Tibial nerve (tissue), 4 donors: ENCODE data around the gene RELCH.

Experiments used
- EP300 ChIP-seq, 2 donors: sonication (generic); formaldehyde crosslinking; IDR thresholded peaks; one replicate each; pipeline ENCODE4 v1.6.1; 2017; ENCODE audit warnings: antibody characterized with exemption in 2 of 2, mild to moderate bottlenecking in 1 of 2
- POLR2A ChIP-seq, 2 donors: fragments of 450-650 bp; IDR thresholded peaks; one replicate each; pipeline ENCODE4 v1.6.1; 2017; ENCODE audit warnings: antibody characterized with exemption in 2 of 2, mild to moderate bottlenecking in 2 of 2, moderate library complexity in 2 of 2
- TF ChIP-seq, protein P1 (sequence below), 5 experiments: fragments of 200-600 bp in 3 of 5; fragments of 450-650 bp in 2 of 5; sonication (generic) in 3 of 5; IDR thresholded peaks; one replicate each; pipeline ENCODE4 v1.5.1; 2016 to 2019; ENCODE audit warnings: antibody characterized with exemption in 5 of 5, mild to moderate bottlenecking in 3 of 5, moderate library complexity in 2 of 5

DNA sequence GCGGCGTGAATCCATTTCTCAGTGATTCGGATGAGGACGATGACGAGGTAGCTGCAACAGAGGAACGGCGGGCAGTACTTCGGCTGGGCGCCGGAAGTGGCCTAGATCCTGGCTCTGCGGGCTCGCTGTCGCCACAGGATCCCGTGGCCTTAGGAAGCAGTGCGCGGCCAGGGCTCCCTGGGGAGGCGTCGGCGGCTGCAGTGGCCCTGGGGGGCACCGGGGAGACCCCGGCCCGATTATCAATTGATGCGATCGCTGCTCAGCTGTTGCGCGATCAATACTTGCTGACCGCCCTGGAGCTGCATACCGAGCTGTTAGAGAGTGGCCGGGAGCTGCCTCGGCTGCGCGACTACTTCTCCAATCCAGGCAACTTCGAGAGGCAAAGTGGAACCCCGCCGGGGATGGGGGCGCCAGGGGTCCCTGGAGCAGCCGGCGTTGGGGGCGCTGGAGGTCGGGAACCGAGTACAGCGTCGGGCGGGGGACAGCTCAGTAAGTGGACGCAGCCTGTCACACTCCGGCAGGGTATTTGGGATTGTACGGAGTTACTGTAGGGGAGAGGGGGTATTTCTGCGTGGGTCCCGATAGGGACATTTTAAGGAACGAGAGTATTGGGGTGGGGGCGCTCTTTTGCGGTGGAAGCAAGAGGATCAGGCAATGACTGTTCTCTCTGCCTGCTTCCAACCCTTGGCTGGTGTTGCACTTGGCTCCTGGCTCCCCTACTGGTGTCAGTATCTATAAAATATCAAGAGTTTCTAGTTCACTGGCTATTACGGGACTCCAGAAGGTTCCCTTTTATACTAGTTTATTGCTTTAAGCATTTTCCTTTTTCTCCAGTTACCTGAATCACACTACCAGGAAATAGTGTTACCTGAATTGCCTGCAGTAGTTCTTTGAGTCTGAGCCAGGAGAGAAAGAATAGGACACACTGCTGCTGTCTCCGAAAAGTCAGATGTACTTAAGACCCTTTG, 772 bp downstream of the RELCH start:
- TF ChIP-seq POLR2A (IDR thresholded peaks at IDR 0.05), result no peak
- TF ChIP-seq, protein P1, sequence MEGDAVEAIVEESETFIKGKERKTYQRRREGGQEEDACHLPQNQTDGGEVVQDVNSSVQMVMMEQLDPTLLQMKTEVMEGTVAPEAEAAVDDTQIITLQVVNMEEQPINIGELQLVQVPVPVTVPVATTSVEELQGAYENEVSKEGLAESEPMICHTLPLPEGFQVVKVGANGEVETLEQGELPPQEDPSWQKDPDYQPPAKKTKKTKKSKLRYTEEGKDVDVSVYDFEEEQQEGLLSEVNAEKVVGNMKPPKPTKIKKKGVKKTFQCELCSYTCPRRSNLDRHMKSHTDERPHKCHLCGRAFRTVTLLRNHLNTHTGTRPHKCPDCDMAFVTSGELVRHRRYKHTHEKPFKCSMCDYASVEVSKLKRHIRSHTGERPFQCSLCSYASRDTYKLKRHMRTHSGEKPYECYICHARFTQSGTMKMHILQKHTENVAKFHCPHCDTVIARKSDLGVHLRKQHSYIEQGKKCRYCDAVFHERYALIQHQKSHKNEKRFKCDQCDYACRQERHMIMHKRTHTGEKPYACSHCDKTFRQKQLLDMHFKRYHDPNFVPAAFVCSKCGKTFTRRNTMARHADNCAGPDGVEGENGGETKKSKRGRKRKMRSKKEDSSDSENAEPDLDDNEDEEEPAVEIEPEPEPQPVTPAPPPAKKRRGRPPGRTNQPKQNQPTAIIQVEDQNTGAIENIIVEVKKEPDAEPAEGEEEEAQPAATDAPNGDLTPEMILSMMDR (IDR thresholded peaks at IDR 0.05), result no peak
- TF ChIP-seq EP300 (IDR thresholded peaks at IDR 0.05), result no peak
